Natural killer cell (primary cell): ENCODE results near the gene ZCCHC9. TPM values are rescaled to one million over a fixed set of nuclear protein-coding genes. Genes with fewer than 3 reads are reported as not detected.

Experiments
- ATAC-seq, 3 donors: fragments of 150-1000 bp in 2 of 3; fragments of 200-7000 bp in 1 of 3; cut with Tn5 transposase; 1 replicate in 1 of 3; 2 replicates in 2 of 3; pipeline ENCODE4 v1.10.0; 2021; ENCODE audit warnings: mild to moderate bottlenecking in 2 of 3, moderate library complexity in 2 of 3
- DNase-seq, 2 donors: peaks; one replicate each; pipeline versions ENCODE4 v3.0.0 to v3.0.0-alpha.2; 2013 to 2021; ENCODE audit warnings: mixed read lengths in 1 of 2
- H3K27ac ChIP-seq: one replicate; pipeline ENCODE4 v1.5.1; 2013; ENCODE audit warnings: mild to moderate bottlenecking, low read length
- H3K27me3 ChIP-seq: one replicate; pipeline ENCODE4 v1.6.1; 2013; ENCODE audit warnings: low read length; ENCODE audit not compliant: control insufficient read depth, insufficient read depth
- H3K36me3 ChIP-seq: one replicate; pipeline ENCODE4 v1.6.1; 2013; ENCODE audit warnings: low read length; ENCODE audit not compliant: control insufficient read depth, insufficient read depth
- H3K4me1 ChIP-seq: one replicate; pipeline ENCODE4 v1.6.1; 2013; ENCODE audit warnings: low read length; ENCODE audit not compliant: control insufficient read depth, insufficient read depth
- H3K4me3 ChIP-seq: one replicate; pipeline ENCODE4 v1.5.1; 2013; ENCODE audit warnings: low read length
- H3K9me3 ChIP-seq: one replicate; pipeline ENCODE4 v1.6.1; 2013; ENCODE audit warnings: low read length; ENCODE audit not compliant: control insufficient read depth, insufficient read depth
- H3K27ac Mint-ChIP-seq, 2 donors: one replicate each; pipeline ENCODE4 v1.8.0; 2022; ENCODE audit warnings: mild to moderate bottlenecking in 2 of 2, mixed read lengths in 2 of 2, moderate library complexity in 1 of 2
- H3K27me3 Mint-ChIP-seq, 2 donors: one replicate each; pipeline ENCODE4 v1.8.0; 2022; ENCODE audit warnings: low read depth in 2 of 2, mixed read lengths in 2 of 2
- H3K36me3 Mint-ChIP-seq: one replicate; pipeline ENCODE4 v1.8.0; 2022; ENCODE audit warnings: mixed read lengths
- H3K4me1 Mint-ChIP-seq, 2 donors: one replicate each; pipeline ENCODE4 v1.8.0; 2022; ENCODE audit warnings: mixed read lengths in 2 of 2
- H3K4me3 Mint-ChIP-seq: one replicate; pipeline ENCODE4 v1.8.0; 2022; ENCODE audit warnings: mild to moderate bottlenecking, moderate library complexity, mixed read lengths
- H3K9me3 Mint-ChIP-seq, 2 donors: one replicate each; pipeline ENCODE4 v1.8.0; 2022; ENCODE audit warnings: mixed read lengths in 2 of 2
- WGBS: methylation state at CpG from one replicate; pipeline ENCODE4 v1.1.7; 2013; ENCODE audit warnings: missing lambda C conversion rate; ENCODE audit not compliant: insufficient coverage; 5-methylcytosine and 5-hydroxymethylcytosine counted together
- intact Hi-C: fragments of 100-400 bp; cut with micrococcal nuclease; formaldehyde crosslinking; loops from one replicate; pipeline ENCODE4 v1.14.2; 2022
- total RNA-seq, 4 donors: library from RNA; stranded (reverse); fragments of 120-200 nt in 1 of 4; gene quantifications; one replicate each; pipeline versions ENCODE4 v1.2.3 to v1.2.4, GENCODE V29; 2013 to 2022
- TF ChIP-seq, protein P1 (sequence below): fragments of 200-600 bp; IDR thresholded peaks from one replicate; pipeline ENCODE4 v1.8.0; 2022; ENCODE audit warnings: antibody characterized with exemption

The ZCCHC9 gene
- 10 to 100 TPM in 1 of 3 donors, 1 to 10 TPM in 2; 9.4 to 10.8 (median 9.8) TPM for total RNA-seq
- 23.4 TPM for total RNA-seq (2013)

- Mint-ChIP-seq H3K4me3 (peak within 1 kb of the TSS; percentile 99), H3K4me1 (peaks cover 27 to 37% of the 10 kb centered on the region in 2 donors), H3K27ac (peak within 1 kb of the TSS; percentile 97 to 99), H3K27me3 (no peaks in the 10 kb centered on the region), H3K9me3 (no peaks in the 10 kb centered on the region), H3K36me3 (no peaks in the 10 kb centered on the region)
- under 1% methylated on average over 54 of the region's 54 CpGs for WGBS
- H3K27me3 ChIP-seq = no peaks in the 10 kb centered on the region
- peaks cover 22% of the 10 kb centered on the region for H3K4me1 ChIP-seq
- intact Hi-C loops = loop anchor here (1.0 to 5.0 kb wide), 2 partner anchors 646 to 1776 kb away; partner anchors contain the start of genes TMEM167A and XRCC4
- no peaks in the 10 kb centered on the region for H3K9me3 ChIP-seq
- peak within 1 kb of the TSS; percentile 81 for H3K27ac ChIP-seq
- H3K4me3 ChIP-seq = peak within 1 kb of the TSS; percentile 79
- ATAC-seq = peak; percentile 91 to 96 (median 94)
- TF ChIP-seq, protein P1, sequence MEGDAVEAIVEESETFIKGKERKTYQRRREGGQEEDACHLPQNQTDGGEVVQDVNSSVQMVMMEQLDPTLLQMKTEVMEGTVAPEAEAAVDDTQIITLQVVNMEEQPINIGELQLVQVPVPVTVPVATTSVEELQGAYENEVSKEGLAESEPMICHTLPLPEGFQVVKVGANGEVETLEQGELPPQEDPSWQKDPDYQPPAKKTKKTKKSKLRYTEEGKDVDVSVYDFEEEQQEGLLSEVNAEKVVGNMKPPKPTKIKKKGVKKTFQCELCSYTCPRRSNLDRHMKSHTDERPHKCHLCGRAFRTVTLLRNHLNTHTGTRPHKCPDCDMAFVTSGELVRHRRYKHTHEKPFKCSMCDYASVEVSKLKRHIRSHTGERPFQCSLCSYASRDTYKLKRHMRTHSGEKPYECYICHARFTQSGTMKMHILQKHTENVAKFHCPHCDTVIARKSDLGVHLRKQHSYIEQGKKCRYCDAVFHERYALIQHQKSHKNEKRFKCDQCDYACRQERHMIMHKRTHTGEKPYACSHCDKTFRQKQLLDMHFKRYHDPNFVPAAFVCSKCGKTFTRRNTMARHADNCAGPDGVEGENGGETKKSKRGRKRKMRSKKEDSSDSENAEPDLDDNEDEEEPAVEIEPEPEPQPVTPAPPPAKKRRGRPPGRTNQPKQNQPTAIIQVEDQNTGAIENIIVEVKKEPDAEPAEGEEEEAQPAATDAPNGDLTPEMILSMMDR = no peak
- H3K36me3 ChIP-seq = no peaks in the 10 kb centered on the region
- peak; percentile 90 to 98 for DNase-seq
These were observed at the start of gene ZCCHC9 for GRCh38 chr5:81301271-81302015. Gene ZCCHC9, plus strand, starts transcription at chr5:81301587. Its CDS starts 3,171 bp downstream, at chr5:81304758.

GRCh38 chr5:81251922-81252321, 49.5 kb upstream of the ZCCHC9 start:
- H3K4me1 Mint-ChIP-seq = peaks cover 0 to 5% of the 10 kb centered on the region in 2 donors
- H3K4me3 ChIP-seq = no peak overlapping the region
- no peak overlapping the region for H3K27ac ChIP-seq
- H3K9me3 Mint-ChIP-seq = no peaks in the 10 kb centered on the region
- intact Hi-C loops = no loop called here
- H3K4me3 Mint-ChIP-seq = no peak overlapping the region
- H3K4me1 ChIP-seq = no peaks in the 10 kb centered on the region
- WGBS = 98% methylated on average over 5 of the region's 5 CpGs
- no peak overlapping the region for H3K27ac Mint-ChIP-seq
- no peaks in the 10 kb centered on the region for H3K36me3 ChIP-seq
- H3K27me3 Mint-ChIP-seq = no peaks in the 10 kb centered on the region
- TF ChIP-seq, protein P1 = no peak
- ATAC-seq = no peak
- H3K27me3 ChIP-seq = no peaks in the 10 kb centered on the region
- no peaks in the 10 kb centered on the region for H3K9me3 ChIP-seq
- no peak for DNase-seq
- H3K36me3 Mint-ChIP-seq = no peaks in the 10 kb centered on the region

GRCh38 chr5:81252904-81253303, 48.5 kb upstream of the ZCCHC9 start:
- no peaks in the 10 kb centered on the region for H3K36me3 ChIP-seq
- TF ChIP-seq, protein P1 = no peak
- Mint-ChIP-seq H3K27me3 (no peaks in the 10 kb centered on the region), H3K4me1 (peaks cover 0 to 5% of the 10 kb centered on the region in 2 donors), H3K4me3 (no peak overlapping the region), H3K27ac (no peak overlapping the region), H3K9me3 (no peaks in the 10 kb centered on the region), H3K36me3 (no peaks in the 10 kb centered on the region)
- no peak for DNase-seq
- no peak for ATAC-seq
- intact Hi-C loops = no loop called here
- H3K4me3 ChIP-seq = no peak overlapping the region
- no CpG with 5 or more reads among the region's 1 CpG for WGBS
- H3K4me1 ChIP-seq = no peaks in the 10 kb centered on the region
- no peaks in the 10 kb centered on the region for H3K9me3 ChIP-seq
- H3K27ac ChIP-seq = no peak overlapping the region
- H3K27me3 ChIP-seq = no peaks in the 10 kb centered on the region
